K562 (cell line): ENCODE data around the gene RSRC1. TPM values are rescaled to one million over a fixed set of nuclear protein-coding genes. Genes with fewer than 3 reads are reported as not detected.

ENCODE experiments used
- CEBPB ChIP-seq: fragments of 450-650 bp; IDR thresholded peaks from 2 replicates; pipeline ENCODE4 v1.6.1; 2016; ENCODE audit warnings: missing genetic modification characterization, missing compliant biosample characterization
- CHAMP1 ChIP-seq: fragments of 450-650 bp; IDR thresholded peaks from 2 replicates; pipeline ENCODE4 v1.6.1; 2016; ENCODE audit warnings: mild to moderate bottlenecking
- CTCFL ChIP-seq: IDR thresholded peaks from 2 replicates; pipeline ENCODE4 v1.6.1; 2011; ENCODE audit warnings: borderline replicate concordance, low read depth, mild to moderate bottlenecking, moderate library complexity, low read length; ENCODE audit not compliant: insufficient read depth, poor library complexity, severe bottlenecking
- ESRRB ChIP-seq: fragments of 250-450 bp; sonication (Bioruptor Pico); IDR thresholded peaks from 2 replicates; pipeline ENCODE4 v1.5.0; 2020; ENCODE audit warnings: mild to moderate bottlenecking, moderate library complexity, borderline replicate concordance
- ETV5 ChIP-seq: sonication (generic); formaldehyde crosslinking; IDR thresholded peaks from 2 replicates; pipeline ENCODE4 v1.4.0; 2020; ENCODE audit warnings: low read depth, mild to moderate bottlenecking, missing genetic modification reagents
- FOS ChIP-seq: IDR thresholded peaks from 3 replicates; pipeline ENCODE4 v1.6.1; 2011; ENCODE audit not compliant: insufficient read length; ENCODE audit errors: extremely low read depth
- FOXA3 ChIP-seq, 2 experiments: fragments of 450-650 bp in 1 of 2; sonication (generic) in 1 of 2; formaldehyde crosslinking; IDR thresholded peaks in 1 of 2; conservative IDR thresholded peaks in 1 of 2; 2 replicates each; pipeline versions ENCODE4 v1.4.0 to v1.8.0; 2020 to 2022; ENCODE audit warnings: mild to moderate bottlenecking in 2 of 2, missing genetic modification reagents in 1 of 2
- HDAC1 ChIP-seq, 2 experiments: fragments of 450-650 bp; IDR thresholded peaks; 2 replicates each; pipeline ENCODE4 v1.6.1; 2016 to 2017; ENCODE audit warnings: inconsistent platforms in 1 of 2, mild to moderate bottlenecking in 1 of 2, moderate library complexity in 1 of 2
- HNRNPUL1 ChIP-seq: fragments of 200-400 bp; formaldehyde crosslinking; IDR thresholded peaks from 2 replicates; pipeline ENCODE4 v1.6.1; 2017; ENCODE audit warnings: low read length
- MCM3 ChIP-seq: fragments of 450-650 bp; IDR thresholded peaks from 2 replicates; pipeline ENCODE4 v1.6.1; 2016
- MCM5 ChIP-seq: fragments of 450-650 bp; IDR thresholded peaks from 2 replicates; pipeline ENCODE4 v1.6.1; 2016; ENCODE audit warnings: low read depth
- MTA1 ChIP-seq: fragments of 450-650 bp; IDR thresholded peaks from 2 replicates; pipeline ENCODE4 v1.6.1; 2017; ENCODE audit warnings: borderline replicate concordance
- MTA2 ChIP-seq: fragments of 450-650 bp; IDR thresholded peaks from 2 replicates; pipeline ENCODE4 v1.6.1; 2016; ENCODE audit warnings: low read depth
- NEUROD1 ChIP-seq: fragments of 150-350 bp; IDR thresholded peaks from 2 replicates; pipeline ENCODE4 v1.6.1; 2014; ENCODE audit warnings: borderline replicate concordance, low read length, low read depth; ENCODE audit not compliant: partially characterized antibody
- RREB1 ChIP-seq: fragments of 250-450 bp; sonication (Bioruptor Pico); IDR thresholded peaks from 2 replicates; pipeline ENCODE4 v1.4.0; 2020
- STAT5B ChIP-seq: fragments of 250-450 bp; sonication (Bioruptor Pico); IDR thresholded peaks from 2 replicates; pipeline ENCODE4 v1.8.0; 2021; ENCODE audit warnings: mild to moderate bottlenecking, inconsistent platforms
- USF1 ChIP-seq: sonication (generic); formaldehyde crosslinking; IDR thresholded peaks from 2 replicates; pipeline ENCODE4 v1.9.0; 2022; ENCODE audit warnings: mild to moderate bottlenecking, missing genetic modification reagents
- ZKSCAN1 ChIP-seq: fragments of 150-350 bp; IDR thresholded peaks from 2 replicates; pipeline ENCODE4 v1.6.1; 2016; ENCODE audit warnings: low read depth, low read length
- ZNF121 ChIP-seq: sonication (generic); formaldehyde crosslinking; conservative IDR thresholded peaks from 2 replicates; pipeline ENCODE4 v1.8.0; 2022; ENCODE audit warnings: missing genetic modification reagents
- polyA plus RNA-seq, 8 experiments: library from polyadenylated mRNA; depleted of rRNA in 4 of 8; stranded (reverse) in 5 of 8; unstranded in 3 of 8; fragments of >200 nt; fragmentation: Nextera tagmentation in 2 of 8; fragmentation: Illumina TruSeq in 1 of 8; extraction: Ambion mirVana in 2 of 8; extraction: Trizol in 1 of 8; gene quantifications; 2 replicates each; pipeline versions ENCODE4 v1.2.1 to v1.2.3, GENCODE V29; 2011 to 2014; ENCODE audit warnings: inconsistent platforms in 1 of 8, missing spikeins in 1 of 8
- total RNA-seq, 7 experiments: library from RNA; depleted of rRNA in 6 of 7; stranded (reverse); fragments of >200 nt in 6 of 7; fragmentation: Illumina TruSeq in 2 of 7; extraction: Trizol in 2 of 7; gene quantifications; 2 replicates each; pipeline versions ENCODE4 v1.2.1 to v1.2.3, GENCODE V29; 2011 to 2021; ENCODE audit warnings: low replicate concordance in 1 of 7

The RSRC1 gene
- total and polyA plus RNA-seq, 9 of the 15 experiments (the other 6 are each of a cell fraction or from before 2014, with no cell fraction given): 19.3 to 128 (median 75.5) TPM

- TF ChIP-seq RREB1 (CRISPR knock-in tag): no peak
- TF ChIP-seq HDAC1 (IDR thresholded peaks at IDR 0.05): peak in 1 of 2 experiments; percentile 11; a peak in 2 of 4 replicates
- TF ChIP-seq MTA1: no peak
- no peak for TF ChIP-seq ETV5 (CRISPR knock-in tag)
- no peak for TF ChIP-seq HNRNPUL1
- TF ChIP-seq FOXA3 (CRISPR knock-in tag; conservative IDR thresholded peaks at IDR 0.05 in 1 of 2, IDR thresholded peaks at IDR 0.05 in 1 of 2): peak; percentile 64 to 86
- no peak for TF ChIP-seq CTCFL
- TF ChIP-seq ESRRB (CRISPR knock-in tag): no peak
- no peak for TF ChIP-seq ZKSCAN1
- TF ChIP-seq ZNF121: no peak
- TF ChIP-seq MCM3: no peak
- no peak for TF ChIP-seq NEUROD1
- peak; percentile 39; the same call in 1 of the 2 replicates for TF ChIP-seq USF1 (CRISPR knock-in tag)
- 0 out of 2 replicates have a peak, but pooled peaks have one; percentile 5 for TF ChIP-seq CEBPB (tag)
- no peak for TF ChIP-seq STAT5B
- no peak for TF ChIP-seq FOS
- TF ChIP-seq MCM5: no peak
- TF ChIP-seq CHAMP1: 0 out of 2 replicates have a peak, but pooled peaks have one; percentile 6
- TF ChIP-seq MTA2: no peak
These were observed 749 bp downstream of the RSRC1 start (continued) for GRCh38 chr3:158110658-158111018.
